HG02938 (cell line): ENCODE results near the gene MARCHF3.
"Not testable (repeated sequence)": the region's sequence is repeated elsewhere in the genome, so short reads cannot be mapped to it uniquely, and the experiment has no call there.

ENCODE experiments used
- ATAC-seq: cut with Tn5 transposase; IDR thresholded peaks from one replicate; pipeline ENCODE4 v1.9.1; 2021; ENCODE audit warnings: mild to moderate bottlenecking, moderate library complexity; ENCODE audit not compliant: unreplicated experiment

Gene MARCHF3

GRCh38 chr5:126854526-126855110, 175.7 kb downstream of the MARCHF3 start:
- ATAC-seq: no peak

GRCh38 chr5:126853541-126854307, 176.6 kb downstream of the MARCHF3 start:
- not testable (repeated sequence) for ATAC-seq

DNA sequence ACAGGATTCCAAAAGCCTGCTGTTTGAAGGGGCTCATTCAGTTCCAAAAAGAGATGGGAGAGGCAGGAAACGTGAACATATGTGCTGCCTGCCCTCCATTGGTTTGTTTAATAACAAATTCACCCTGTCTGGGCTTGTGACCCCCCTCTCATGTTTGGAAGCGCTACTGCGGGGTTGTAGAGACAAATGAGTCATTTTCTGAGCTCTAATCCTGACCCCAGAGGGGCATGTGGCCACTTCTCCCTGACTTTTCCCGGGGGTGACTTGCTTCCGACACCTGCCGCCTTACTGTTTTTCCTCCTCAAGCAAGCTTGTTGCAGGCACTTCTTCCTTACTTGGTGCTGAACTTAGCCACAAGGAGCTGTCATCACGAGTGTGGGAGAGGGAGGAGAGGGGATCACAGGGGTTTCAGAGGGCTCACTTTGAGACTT, 177.5 kb downstream of the MARCHF3 start:
- no peak for ATAC-seq

GRCh38 chr5:126852091-126852571, 178.2 kb downstream of the MARCHF3 start:
- peak; percentile 95 for ATAC-seq

DNA sequence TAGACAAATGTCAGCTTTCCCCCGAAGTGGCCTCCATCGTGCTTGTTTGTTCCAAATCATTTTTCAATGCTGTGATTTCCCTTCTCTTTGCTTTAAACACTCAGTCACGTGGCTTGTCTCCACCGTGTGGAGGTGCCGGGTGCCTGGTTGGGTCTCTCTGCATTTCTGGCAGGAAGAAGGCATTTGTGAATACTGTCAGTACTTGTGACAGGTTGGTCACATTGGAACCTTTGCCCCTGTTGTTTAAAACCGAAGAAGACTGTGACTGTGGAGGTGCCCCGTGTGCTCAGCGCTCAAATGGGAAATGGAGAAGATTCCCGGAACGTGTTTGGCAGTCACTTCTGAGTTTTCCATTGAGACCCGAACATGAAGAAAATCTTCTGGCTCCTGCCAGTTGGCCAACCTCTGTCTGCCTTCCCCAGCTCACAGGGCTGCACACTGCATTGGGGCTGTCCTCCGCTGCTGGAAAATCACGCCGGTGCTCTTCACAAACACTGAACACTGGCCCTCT, 178.8 kb downstream of the MARCHF3 start:
- peak; percentile 6 for ATAC-seq

GRCh38 chr5:126849101-126849678, 181.2 kb downstream of the MARCHF3 start:
- no peak for ATAC-seq

- ATAC-seq: no peak
Measured at GRCh38 chr5:126848253-126848652, 182.1 kb downstream of the MARCHF3 start.

DNA sequence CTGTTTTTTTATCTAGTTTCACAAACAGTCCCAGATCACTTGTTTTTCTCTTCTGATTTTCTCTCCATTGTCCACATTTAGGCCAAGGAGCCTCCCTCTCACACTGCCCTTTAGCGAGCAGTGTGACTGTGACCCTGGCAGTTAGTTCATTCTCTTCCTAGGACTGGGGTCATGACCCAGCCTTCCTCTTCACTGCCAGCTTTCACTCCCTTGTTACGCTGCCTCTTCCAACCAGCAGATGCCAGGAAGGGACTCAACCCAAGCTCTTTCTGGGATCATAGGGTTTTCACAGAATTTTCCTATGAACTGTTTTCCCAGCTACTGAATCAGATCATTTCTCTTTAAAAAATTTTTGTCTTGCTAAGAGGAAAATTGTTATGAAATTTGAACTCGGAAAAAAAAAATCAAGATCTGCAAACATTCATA, 182.5 kb downstream of the MARCHF3 start:
- ATAC-seq: no peak

DNA sequence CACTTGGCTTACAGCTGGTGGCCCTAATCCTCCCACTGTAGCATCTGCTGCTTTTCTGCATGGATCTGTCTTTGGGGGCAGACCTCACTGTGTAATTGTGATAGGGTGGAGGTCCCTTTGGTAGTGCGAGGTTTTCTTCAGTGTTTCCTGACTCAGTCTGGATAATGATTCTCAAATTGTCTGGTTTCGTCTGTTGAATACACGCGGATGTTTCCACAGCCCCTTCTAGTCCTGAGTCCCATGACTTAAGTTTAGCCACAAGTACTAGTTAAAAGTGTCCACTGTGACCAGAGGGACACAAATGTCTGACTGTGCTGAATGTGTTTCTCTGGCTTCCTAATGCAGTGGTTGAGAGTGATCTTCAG, 182.9 kb downstream of the MARCHF3 start:
- ATAC-seq: no peak

DNA sequence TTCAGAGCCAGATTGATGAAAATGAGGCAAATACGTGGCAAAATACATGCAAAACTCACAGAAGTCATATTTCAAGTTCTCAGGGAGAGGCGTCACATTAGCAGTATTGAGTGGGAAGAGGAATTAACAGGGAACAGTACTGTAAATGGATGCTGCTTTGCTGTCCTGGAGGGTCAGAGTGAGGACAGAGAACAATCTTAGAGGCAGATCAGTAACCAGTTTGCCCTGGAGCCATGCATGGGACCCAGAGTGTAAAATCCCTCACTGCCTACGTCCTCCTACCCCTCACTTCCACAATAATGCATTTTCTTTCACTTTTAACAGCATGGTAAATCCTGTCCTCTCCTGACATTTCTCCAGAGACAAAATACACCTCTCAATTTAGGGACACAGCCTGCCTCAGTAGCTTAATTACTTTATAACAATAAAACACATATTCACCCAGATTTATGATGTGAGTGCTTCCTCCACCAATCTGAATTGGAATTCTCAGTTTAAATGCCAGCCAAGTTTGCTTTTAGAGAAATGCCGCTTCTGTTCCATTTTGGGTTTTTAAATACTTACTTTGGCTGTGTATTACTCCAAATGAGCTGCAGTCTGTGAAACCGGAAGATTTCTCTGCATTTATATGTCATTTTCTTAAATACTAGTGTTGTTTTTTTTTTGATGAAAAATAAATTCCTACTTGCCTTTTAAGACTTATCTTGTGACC, 183.5 kb downstream of the MARCHF3 start:
- ATAC-seq: no peak

GRCh38 chr5:126846344-126846743, 184.0 kb downstream of the MARCHF3 start:
- ATAC-seq: no peak

DNA sequence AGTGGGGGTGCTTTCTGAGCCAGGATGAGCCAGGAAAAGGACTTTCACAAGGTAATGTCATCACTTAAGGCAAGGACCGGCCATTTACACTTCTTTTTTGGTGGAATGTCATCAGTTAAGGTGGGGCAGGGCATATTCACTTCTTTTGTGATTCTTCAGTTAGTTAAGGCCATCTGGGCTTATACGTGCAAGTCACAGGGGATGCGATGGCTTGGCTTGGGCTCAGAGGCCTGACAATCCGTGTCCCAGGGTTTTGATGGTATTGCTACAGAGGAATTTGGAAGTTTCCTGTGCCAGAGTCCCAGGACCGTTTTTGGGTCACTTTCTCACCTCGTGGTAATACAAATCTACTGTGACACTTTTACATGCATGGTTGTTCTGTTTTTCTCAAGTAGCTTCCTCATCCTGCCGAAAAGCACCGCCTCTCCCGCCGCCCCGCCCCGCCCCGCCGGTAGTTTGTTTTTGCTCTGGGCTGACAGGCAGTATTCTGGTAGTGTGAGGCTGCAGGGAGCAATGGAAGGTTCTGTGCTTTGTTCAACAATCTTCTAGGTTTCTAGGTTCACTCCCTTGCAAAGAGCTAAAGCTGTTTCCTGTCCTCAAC, 184.8 kb downstream of the MARCHF3 start:
- peak; percentile 59 for ATAC-seq

DNA sequence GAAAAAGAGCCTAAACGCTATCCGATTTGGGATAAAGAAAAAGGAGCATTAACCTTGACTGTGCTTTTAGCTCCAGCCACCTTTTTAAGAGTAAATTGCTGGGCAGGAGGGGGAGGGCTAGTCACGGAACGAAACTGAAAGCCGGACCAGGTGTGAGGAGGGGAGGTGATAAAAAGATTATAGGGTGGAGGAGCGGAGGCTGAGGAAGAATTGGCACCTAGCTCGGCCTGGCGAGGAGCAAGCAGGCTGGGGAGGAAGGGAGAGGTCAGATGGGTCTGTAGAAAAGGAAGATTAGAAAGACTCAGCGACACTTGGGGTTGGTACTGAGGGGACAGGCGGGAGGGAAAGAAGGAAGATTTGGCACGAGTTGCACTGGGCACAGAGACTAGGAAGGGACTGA, 187.0 kb downstream of the MARCHF3 start:
- not testable (repeated sequence) for ATAC-seq

DNA sequence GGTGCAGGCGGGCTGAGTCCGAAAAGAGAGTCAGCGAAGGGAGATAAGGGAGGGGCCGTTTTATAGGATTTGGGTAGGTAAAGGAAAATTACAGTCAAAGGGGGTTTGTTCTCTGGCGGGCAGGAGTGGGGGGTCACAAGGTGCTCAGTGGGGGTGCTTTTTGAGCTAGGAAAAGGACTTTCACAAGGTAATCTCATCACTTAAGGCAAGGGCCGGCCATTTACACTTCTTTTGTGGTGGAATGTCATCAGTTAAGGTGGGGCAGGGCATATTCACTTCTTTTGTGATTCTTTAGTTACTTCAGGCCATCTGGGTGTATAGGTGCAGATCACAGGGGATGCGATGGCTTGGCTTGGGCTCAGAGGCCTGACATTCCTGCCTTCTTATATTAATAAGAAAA, 191.0 kb downstream of the MARCHF3 start:
- not testable (repeated sequence) for ATAC-seq

DNA sequence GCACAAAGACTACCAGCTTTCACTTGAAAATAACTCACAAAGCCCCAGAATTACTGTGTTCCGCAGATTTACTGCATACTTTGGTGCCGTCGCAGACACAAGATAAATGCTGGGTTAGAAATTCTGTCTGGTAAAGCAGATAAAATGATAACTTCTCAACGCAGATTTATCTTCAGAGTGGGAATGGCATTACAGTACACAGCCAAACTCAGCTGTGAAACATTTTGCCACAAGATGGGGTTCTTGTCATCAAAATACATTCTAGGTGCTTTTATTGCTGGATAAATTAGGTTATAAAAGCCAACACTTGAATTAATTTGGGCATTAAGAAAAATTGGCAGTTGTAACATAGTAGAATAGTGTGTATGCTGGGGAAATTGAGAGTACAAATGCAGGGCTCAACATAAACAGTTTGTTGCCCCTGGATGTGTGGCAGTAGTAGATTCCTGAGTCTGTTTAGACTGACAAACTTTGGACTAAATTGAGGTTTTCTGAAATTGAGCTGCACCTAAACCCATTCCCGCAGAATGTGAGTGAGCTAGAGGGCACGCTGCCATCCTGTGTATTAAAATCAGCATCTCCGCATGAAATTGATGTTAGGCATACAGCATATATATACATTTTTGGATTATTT, 192.3 kb downstream of the MARCHF3 start:
- no peak for ATAC-seq

GRCh38 chr5:126837242-126837641, 193.1 kb downstream of the MARCHF3 start:
- no peak for ATAC-seq

- no peak for ATAC-seq
Measured at GRCh38 chr5:126836778-126837177, 193.6 kb downstream of the MARCHF3 start.

DNA sequence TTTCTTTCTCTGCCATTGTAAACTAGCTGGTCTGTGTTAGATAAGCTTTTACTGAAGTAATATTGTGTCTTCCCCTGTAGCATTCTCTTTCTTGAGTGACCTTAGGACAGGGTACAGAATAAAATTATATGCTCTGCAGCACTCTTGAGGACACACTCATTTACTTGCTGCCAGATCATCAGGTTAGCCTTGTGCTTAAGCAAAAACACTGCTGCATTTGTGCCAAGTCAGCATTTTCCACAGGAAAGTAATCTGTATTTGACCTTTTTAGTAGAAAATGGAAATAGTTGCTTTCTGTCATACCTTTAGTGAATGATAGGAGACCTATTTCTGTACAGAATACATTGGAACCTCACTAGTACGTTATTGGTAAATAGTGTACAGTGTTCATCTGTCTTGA, 199.2 kb downstream of the MARCHF3 start:
- no peak for ATAC-seq

DNA sequence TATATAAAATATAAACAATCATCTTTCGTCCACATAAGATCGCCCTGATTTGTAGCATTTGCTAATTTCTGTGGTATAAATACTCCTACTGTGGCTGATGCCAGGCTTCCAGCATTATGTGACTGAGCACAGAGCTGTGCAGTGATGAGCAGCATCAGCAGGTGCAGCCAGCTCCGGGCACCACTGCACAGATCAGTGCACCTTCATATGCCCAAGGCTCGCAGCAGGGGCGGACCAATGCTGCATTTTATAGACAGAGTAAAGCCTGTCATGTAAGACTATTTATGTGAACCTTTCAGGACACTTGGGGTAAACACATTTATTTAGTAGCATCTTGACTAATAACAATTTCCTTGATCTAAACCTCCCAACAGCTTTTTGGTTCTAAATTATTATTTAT, 200.3 kb downstream of the MARCHF3 start:
- ATAC-seq: no peak

DNA sequence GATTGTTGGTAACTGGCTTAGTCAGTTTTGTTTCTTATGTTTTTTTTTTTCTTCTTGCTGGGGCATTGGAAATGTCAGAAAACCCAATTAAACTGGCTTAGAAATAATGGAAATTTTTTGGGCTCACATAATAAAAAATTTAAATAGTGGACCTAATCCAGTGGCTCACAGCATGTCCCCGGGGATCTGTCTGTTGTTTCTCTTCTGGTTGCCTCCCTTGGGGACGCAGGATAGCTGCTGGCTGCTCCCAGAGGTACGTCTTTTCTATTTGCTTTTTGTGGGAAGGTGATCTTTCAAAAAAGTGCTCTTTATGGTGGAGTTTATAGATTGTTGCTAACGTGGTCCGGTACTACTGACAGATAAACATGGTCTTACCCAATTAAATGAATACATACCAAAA, 201.3 kb downstream of the MARCHF3 start:
- ATAC-seq: no peak
